Fibroblast of villous mesenchyme (primary cell): ENCODE data around the gene ABTB2. TPM values are rescaled to one million over a fixed set of nuclear protein-coding genes. Genes with fewer than 3 reads are reported as not detected.

ENCODE experiments used
- DNase-seq: peaks from one replicate; pipeline ENCODE4 v3.0.0-alpha.2; 2010; ENCODE audit warnings: low read depth
- H3K4me3 ChIP-seq: 2 replicates; pipeline ENCODE4 v1.5.1; 2011; ENCODE audit warnings: low read depth, mild to moderate bottlenecking, low read length
- total RNA-seq: library from RNA; depleted of rRNA; stranded (reverse); fragments of >200 nt; gene quantifications from 2 replicates; pipeline ENCODE4 v1.2.3, GENCODE V29; 2012
- TF ChIP-seq, protein P1 (sequence below): IDR thresholded peaks from 2 replicates; pipeline ENCODE4 v1.5.1; 2012; ENCODE audit warnings: low read depth, mild to moderate bottlenecking, low read length; ENCODE audit not compliant: insufficient read depth

The ABTB2 gene
- total RNA-seq, 1 donor = 3.9 TPM

DNA sequence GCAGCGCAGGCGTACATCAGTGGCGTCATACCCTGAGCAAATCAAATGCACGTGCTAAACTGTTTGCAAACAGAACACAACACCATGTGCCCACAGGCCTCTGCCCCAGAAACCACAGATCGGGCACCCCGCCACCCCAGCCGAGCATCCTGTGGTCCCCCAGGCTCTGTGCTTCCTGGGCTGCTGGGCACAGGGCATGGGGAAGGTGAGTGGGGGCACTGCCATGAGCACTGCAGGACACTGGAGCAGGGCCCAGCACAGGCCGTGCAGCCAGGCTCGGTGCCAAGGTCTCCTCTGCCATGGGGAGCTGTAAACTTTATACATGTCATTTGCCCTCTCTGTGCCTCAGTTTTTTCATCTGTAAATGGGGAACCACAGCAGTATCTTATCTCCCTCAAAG lies 189.8 kb downstream of the ABTB2 start:
- TF ChIP-seq, protein P1, sequence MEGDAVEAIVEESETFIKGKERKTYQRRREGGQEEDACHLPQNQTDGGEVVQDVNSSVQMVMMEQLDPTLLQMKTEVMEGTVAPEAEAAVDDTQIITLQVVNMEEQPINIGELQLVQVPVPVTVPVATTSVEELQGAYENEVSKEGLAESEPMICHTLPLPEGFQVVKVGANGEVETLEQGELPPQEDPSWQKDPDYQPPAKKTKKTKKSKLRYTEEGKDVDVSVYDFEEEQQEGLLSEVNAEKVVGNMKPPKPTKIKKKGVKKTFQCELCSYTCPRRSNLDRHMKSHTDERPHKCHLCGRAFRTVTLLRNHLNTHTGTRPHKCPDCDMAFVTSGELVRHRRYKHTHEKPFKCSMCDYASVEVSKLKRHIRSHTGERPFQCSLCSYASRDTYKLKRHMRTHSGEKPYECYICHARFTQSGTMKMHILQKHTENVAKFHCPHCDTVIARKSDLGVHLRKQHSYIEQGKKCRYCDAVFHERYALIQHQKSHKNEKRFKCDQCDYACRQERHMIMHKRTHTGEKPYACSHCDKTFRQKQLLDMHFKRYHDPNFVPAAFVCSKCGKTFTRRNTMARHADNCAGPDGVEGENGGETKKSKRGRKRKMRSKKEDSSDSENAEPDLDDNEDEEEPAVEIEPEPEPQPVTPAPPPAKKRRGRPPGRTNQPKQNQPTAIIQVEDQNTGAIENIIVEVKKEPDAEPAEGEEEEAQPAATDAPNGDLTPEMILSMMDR = no peak
- H3K4me3 ChIP-seq = no peak overlapping the region
- no peak for DNase-seq

DNA sequence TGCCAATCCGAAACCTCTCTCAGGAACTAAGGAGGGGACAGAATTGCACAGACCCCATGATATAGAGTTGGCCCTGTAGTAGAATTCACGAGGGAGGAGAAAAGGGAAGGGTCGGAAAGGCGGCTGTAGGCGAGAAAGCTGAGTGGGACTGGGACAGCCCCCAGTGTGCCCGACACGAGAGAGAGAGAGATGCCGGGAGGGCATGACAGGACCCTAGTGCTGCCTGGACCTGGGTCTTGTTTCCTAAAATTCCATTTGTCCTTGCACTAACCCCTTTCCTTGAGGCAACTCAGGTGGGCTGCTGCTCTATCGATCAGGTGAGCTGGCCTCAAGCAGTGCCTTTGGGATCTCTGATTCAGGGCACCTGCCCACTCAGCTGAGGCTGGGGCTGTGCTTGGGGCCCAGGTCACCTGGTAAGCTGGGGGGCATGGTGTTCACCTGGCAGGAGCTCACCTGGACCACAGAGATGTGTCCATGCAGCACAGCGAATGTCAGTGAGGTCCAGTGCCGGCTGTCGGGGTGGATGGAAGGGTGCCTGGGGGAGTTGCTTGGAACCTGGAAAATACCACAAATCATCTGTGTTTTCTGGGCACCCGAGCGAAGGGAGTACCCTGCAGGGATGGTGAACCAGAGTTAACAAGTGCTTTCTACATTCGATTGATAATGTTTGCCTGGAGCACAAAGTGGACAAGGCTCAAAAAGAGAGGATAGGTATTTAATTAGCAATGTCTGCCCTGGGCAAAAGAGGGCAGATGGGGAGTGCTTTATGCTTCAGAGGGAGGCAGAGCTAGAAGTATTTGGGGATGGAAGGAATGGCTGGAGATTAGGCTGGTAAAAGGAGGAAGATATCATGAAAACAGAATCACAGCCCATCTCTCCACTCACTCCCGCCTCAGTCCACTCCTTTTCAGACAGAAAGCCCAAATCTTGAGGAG lies 190.7 kb downstream of the ABTB2 start:
- no peak overlapping the region for H3K4me3 ChIP-seq
- DNase-seq = no peak
- TF ChIP-seq, protein P1 = no peak

GRCh38 chr11:34165786-34166555 lies 191.8 kb downstream of the ABTB2 start:
- no peak overlapping the region for H3K4me3 ChIP-seq
- DNase-seq = no peak
- TF ChIP-seq, protein P1 = no peak

- TF ChIP-seq, protein P1 = no peak
- DNase-seq = no peak
- H3K4me3 ChIP-seq = no peak overlapping the region
Observed at GRCh38 chr11:34165121-34165520, 192.7 kb downstream of the ABTB2 start.

GRCh38 chr11:34162856-34163255 lies 195.0 kb downstream of the ABTB2 start:
- TF ChIP-seq, protein P1 = no peak
- DNase-seq = no peak
- no peak overlapping the region for H3K4me3 ChIP-seq

- H3K4me3 ChIP-seq = no peak overlapping the region
- TF ChIP-seq, protein P1 = no peak
- DNase-seq = no peak
Observed at GRCh38 chr11:34162493-34162820, 195.4 kb downstream of the ABTB2 start.
